HL-60/S4 (cell line): ENCODE measurements around the gene CCT3.
"Not testable (repeated sequence)": the region's sequence is repeated elsewhere in the genome, so short reads cannot be mapped to it uniquely, and the experiment has no call there.

ENCODE experiments used
- in situ Hi-C: fragments of 300-500 bp; cut with MboI; formaldehyde crosslinking; loops from 2 replicates; pipeline ENCODE4 v1.14.3; 2022; ENCODE audit warnings: low sequenced_read_pairs

The CCT3 gene

DNA sequence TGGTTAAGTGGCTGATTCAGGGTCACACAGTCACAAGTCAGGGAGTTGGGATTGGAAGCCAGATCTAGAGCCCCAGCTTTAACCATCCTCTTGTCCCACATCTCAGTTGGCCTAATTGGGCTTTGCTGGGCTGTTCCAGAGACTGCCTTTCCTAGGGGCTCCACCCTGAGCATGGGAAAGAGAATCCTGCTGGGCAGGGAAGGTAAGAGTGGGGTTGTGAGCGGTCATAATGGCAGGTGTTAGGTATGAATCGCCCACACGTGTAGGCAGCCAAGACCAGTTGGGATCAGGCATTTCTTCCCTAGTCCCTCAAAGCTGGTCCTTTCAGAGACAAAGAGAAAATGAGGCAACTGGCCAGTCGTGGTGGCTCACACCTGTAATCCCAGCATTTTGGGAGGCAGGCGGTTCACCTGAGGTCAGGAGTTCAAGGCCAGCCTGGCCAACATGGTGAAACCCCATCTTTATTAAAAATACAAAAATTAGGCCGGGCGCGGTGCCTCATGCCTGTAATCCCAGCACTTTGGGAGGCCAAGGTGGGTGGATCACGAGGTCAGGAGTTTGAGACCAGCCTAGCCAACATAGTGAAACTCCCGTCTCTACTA is 31.7 kb upstream of the CCT3 start:
- in situ Hi-C loops, result loop anchor here (10.0 kb wide), 1 partner anchor 245 kb away; the partner anchor contains the start of gene HAPLN2

DNA sequence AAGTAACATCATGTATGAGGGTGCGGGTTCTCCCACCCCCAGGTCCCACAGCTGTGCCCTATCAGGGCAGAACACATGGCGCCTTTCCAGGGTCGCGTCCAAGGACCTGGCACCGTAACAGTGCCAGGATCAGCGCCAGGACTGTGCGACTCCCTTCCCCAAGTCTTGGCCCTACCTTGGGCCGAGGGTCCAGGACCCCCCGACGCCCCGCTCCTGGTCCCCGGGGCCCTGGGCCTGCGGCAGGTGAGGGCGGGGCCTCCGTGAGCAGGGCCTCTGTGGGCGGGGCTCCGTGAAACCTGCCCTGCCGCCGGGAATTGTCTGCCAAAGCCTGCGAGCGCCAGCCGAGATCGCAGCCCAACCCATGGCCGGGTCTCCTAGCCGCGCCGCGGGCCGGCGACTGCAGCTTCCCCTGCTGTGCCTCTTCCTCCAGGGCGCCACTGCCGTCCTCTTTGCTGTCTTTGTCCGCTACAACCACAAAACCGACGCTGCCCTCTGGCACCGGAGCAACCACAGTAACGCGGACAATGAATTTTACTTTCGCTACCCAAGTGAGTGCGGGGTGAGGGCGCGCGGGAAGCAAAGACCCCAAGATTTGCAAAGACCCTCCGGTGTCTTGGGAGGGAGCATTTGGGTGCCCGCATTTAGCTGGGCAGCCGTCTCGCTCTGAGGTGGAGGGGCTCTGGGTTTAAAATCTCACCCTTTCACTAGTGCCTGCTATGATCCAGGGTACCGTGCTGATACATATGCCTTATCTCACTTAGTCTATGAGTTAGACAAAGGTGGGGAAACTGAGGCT is 31.0 kb upstream of the CCT3 start, which contains the start of gene RHBG:
RHBG (plus strand) TSS at position 323 of the 796 bp plus-strand sequence; CDS start at position 362, 39 bp downstream.
- in situ Hi-C loops, result no loop called here

DNA sequence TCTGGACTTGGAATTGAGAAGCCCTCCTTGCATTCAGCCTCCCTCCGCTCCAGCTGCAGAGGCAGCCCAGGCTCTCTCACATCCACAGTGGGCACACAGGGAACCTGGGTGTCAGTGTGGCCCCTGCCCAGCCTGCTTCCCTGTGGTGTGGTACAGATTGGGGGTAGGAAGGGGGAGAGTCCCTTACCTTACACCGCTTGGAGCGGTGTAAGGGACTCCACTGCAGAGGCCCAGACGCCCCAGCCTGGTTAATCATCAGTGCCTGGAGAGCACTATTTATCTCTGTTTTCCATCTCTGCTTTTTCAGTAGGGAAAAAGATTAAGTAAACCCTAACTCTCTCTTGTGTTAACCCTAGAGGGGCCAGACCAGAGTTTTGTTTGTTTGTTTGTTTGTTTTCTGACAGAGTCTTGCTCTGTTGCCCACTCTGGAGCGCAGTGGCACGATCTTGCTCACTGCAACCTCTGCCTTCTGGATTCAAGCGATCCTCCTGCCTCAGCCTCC is 30.1 kb upstream of the CCT3 start:
- in situ Hi-C loops, result no loop called here

DNA sequence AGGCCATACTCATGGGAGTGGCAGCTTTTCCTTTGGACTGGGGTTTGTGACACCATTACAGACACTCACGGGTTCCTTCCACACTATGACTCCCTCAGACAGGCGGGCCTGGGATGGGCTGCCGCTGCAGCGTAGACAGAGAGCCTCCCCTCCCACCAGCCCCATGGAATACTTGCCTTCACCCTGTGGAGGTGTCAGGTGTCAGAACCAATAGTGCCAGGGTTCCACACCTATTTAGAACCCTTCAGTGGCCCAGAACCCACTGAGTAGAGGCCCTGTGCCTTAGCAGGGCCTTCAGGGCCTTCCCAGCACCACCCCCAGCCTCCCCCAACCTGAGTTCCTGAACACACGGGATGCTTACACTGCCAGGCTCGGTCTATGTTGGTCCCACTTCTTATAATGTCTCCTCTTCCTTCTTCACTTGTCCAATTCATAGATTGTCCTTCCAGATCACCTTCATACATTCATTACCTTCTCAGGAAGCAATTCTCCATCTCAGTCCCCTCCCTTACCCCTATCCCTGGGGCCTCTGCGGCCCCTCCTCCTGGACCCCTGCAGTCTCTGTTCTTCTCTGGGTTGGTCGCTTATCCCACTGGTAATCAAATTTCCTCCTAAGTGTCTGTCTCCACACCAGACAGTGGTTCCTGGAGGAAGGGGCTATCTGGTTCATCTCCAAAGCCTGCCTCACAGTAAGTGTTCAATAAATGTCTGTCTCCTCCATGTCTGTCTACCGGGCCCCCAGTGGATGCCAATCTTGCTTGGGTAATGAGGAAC is 29.5 kb upstream of the CCT3 start:
- in situ Hi-C loops, result no loop called here

DNA sequence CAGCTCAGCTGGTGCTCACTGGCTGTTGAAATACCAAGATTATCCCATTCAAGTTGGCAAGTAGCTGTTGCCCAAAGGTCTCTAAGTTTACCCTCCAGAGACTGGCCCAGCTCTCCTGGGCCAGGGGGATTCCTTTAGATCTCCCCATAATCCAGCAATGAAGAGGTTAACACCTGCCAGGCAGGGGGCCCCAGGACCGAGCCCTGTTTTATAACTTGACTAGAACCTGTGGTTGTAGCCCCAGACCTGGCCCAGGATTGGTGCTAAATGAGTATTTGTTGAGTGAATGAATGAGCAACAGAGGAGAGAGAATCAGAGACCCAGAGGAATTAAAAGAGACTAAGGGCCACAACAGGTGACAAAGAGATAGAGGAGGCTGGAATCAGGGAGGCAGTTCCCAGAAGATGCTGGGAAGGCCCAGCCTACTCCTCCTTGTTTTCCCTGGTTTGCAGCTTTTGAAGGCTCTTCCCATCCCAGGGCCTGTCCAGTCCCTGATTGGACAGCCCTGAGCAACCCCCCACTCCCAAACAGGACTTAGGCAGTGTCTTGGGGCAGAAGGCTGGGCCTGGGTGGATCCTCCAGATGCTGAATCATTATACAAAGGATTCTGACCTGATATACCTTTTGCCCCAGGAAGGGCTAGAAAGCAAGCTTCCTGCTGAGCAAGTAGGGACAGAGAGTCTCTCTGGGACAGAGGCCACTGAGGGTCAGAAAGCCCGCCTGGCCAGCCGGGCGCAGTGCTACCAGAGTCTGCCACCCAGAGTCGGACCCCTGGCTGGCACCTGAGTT is 28.5 kb upstream of the CCT3 start:
- in situ Hi-C loops, result no loop called here

DNA sequence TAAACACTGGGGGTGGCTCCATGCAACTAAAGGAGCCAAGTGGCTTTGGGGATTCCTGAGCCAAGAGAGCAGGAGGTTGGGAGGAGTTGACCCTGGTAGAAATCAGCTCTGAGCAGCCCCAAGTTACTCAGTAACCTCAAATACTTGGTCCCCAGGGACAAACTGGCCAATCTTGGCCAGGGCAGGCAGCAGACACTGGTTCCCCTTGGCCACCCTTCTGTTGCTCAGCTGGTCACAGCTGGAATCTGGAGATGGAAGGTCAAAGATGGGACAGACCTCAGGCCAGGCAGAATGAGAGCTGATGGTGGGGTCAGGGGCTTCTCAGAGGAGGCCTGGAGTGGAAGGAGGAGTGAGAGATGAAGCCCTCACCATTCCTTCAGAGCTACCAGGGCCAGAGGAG is 27.7 kb upstream of the CCT3 start:
- in situ Hi-C loops, result no loop called here

DNA sequence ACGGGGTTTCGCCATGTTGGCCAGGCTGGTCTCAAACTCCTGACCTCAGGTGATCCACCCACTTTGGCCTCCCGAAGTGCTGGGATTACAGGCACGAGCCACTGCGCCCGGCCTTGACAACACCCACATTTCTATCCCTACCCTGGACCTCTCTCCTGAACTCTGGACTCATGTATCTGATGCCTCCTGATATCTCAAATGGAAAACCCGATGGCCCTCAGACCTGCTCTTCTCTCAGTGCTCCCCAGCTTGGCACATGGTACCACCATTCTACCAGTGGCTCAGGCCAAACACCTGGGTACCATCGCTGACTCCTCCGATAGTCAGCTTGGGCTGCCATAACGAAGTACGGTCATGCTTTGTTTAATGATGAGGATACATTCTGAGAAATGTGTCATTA is 22.4 kb upstream of the CCT3 start:
- in situ Hi-C loops, result no loop called here

DNA sequence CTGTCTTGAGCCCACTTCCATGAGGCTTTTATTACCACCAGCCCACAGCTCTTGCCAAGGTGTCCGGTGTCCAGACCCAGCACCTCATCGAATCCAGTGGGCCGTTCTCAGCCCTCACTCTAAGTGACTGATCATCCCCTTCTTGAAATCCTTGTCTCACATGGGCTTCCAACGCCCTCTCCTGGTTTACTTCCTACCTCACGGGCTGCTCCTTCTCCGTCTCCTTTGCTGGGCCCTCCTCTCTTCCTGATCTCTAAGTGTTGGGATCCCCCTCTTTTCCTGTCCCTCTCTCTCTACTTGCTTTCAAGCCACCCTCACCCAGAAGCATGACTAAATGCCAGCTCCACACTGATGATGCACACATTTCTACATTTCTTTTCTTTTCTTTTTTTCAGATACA is 21.9 kb upstream of the CCT3 start:
- in situ Hi-C loops, result no loop called here

DNA sequence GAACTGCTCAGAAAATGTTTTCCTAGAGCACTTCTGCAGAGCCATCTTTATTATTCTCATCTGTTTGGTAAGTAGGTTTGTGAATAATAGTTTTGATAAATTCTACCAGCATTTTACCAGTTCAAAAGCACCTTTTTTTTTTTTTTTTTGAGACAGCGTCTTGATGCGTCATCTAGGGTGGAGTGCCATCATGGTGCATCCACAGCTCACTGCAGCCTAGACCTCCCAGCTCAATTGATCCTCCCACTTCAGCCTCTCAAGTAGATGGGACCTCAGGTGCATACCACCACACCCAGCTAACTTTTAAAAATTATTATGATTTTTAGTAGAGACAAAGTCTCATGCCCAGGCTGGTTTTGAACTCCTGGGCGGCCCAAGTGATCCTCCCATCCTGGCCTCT is 21.2 kb upstream of the CCT3 start:
- in situ Hi-C loops, result no loop called here

DNA sequence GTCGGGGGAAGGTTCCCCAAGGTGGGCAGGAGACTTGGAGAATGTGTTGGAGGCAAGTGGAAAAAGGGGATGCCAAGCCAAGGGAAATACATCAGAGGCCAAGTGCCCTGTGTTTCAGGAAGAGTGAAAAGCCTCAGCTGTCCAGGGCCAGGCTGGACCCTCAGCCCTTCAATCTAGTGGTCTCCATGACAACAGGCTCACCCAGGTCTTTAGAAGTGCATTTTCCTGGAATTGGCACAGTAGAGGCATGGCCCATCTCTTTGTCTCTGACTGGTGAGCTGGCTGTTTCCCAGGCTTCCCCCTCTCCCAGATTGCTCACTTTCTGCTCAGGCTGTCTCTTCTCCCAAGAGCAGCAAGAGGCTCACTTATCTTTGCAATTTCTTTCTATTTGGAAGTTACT is 20.5 kb upstream of the CCT3 start:
- in situ Hi-C loops, result no loop called here

DNA sequence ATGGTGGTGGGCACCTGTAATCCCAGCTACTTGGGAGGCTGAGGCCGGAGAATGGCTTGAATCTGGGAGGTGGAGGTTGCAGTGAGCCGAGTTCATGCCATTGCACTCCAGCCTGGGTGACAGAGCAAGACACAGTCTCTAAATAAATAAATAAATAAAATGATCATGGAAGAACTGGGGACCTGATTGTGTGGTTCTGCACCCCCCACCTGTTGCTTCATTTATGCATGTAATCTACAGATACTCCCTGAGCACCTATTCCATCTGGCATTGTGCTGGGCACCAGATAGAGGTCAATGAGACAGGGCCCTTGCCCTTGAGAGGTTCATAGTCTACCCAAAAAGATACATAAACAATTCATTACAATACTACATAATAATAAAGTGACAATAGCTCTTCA is 19.9 kb upstream of the CCT3 start:
- in situ Hi-C loops, result no loop called here

DNA sequence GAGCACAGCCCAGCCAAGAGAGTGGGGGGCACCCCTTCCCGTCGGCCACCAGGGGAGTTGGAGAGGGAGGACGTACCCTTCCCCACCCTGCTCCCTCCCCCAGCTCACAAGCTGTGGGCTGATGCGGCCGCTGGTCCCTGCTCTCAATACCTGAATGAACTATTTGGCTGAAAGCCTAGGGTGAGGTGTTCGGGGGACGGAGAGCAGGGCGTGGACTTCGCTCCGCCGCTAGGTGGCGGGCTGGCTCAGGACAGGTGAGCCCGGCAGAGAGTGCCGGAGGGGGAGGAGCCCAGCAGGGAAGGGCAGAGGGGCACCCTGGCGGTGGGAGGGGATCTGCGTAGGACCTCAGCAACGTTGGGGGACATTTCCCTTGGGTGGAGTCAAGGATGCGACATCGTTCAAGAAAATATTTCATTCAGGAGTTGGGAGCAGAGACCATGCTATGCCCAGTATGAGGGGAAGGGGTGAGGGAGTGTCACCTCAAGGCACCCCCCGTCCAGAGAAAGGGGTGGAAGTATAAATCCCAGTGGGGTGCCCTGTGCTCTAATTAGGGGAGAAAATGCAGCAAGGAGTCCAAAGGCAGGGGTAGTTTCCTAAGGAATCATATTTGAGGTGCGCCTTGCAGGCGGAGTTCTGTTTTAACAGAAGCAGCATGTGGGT is 18.9 kb upstream of the CCT3 start:
- in situ Hi-C loops, result no loop called here

DNA sequence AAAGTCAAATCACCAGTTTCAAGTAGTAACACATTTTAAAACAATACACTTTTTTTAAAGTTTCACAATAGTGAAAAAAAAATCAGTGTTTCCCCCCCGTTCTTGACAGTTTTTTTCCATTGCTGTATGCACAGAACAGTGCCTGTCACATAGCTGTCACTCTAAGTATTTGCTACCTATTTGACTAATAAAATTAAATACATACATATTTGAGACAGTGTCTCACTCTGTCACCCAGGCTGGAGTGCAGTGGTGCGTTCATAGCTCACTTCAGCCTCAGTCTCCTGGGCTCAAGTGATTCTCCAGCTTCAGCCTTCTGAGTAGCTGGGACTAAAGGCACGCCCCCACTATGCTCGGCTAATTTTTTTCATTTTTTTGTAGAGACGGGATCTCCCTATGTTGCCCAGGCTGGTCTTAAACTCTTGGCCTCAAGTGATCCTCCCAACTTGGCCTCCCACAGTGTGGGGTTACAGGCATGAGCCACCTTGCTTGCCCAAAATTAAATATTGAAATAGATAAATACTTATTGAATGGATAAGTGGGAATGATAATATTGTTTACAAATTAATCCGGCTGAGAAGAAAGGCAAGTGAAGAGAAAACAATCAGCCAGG is 18.3 kb upstream of the CCT3 start:
- in situ Hi-C loops, result no loop called here

DNA sequence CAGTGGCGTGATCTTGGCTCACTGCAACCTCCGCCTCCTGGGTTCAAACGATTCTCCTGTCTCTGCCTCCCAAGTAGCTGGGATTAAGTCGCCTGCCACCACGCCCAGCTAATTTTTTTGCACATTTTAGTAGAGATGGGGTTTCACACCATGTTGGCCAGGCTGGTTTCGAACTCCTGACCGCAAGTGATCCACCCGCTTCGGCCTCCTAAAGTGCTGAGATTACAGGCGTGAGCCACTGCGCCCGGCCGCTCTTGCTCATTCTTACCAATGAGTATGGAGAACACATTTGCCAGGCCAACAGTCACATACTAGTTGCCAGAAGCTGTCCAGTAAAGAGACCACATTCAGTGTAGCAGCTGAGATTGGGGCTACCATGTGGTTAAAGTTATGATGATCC is 14.4 kb upstream of the CCT3 start:
- in situ Hi-C loops, result not testable (repeated sequence)

DNA sequence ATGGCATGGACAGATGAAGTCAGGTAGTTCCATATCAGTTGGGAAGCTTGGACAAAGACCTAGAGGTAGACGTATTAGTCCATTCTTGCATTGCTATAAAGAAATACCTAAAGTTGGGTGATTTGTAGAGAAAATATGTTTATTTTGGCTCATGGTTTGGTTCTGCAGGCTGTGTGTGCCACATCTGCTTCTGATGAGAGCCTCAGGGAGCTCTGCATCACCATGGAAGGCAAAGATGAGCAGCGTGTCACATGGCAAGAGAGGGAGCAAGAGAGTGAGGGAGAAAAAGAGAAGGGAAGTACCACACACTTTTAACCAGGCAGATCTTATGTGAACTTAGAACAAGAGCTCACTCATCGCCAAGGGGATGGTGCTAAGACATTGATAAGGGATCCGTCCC is 9.2 kb upstream of the CCT3 start:
- in situ Hi-C loops, result no loop called here

DNA sequence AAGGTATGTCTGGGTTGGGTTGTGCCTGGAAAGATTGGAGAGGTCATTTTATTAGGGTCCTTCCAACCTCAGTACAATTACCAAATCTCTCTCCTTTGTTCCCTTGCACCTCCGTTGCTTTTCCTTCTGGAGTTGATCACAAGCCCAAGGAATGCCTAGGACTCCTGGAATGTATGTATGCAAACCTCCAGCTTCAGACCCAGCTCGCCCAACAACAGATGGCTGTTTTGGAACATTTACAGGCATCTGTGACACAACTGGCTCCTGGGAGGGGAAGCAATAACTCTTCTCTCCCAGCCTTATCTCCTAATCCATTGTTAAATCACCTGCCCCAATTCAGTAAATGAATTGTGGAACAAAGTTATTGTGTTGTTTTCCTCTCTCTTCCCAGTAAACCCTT is 8.5 kb upstream of the CCT3 start:
- in situ Hi-C loops, result no loop called here

DNA sequence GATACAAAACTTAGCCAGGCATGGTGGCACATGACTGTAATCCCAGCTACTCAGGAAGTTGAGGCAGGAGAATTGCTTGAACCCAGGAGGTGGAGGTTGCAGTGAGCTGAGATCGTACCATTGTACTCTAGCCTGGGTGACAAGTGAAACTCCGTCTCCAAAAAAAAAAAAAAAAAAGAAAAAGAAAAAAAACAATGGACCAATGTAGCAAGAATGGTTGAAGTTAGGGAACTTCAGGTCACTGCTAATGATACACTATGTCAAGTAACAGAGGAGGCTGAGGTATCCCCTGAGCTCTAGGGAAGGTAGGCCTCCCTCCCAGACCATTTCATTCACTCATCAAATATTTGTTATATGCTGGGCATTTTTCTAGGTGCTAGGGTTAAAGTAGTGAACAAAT is 7.9 kb upstream of the CCT3 start:
- in situ Hi-C loops, result not testable (repeated sequence)

DNA sequence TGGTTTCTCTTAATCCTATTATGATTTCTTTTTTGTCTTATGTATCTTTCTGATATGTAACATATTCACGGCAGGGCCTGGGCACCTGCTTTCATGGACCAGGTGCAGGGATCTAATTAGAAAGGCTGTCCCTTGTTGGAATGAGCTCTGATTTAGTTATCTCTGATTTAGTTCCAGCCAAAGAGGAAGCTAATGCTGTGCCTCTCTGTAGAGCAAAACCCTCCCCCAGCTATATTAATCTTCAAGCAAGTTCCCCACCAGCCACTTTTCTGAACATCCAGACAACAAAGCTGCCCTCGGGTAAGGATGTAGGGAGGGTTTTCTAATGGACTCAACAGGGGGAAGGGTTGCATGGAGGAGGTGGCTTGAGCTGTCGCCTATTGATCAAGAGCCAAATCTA is 6.3 kb upstream of the CCT3 start:
- in situ Hi-C loops, result no loop called here

DNA sequence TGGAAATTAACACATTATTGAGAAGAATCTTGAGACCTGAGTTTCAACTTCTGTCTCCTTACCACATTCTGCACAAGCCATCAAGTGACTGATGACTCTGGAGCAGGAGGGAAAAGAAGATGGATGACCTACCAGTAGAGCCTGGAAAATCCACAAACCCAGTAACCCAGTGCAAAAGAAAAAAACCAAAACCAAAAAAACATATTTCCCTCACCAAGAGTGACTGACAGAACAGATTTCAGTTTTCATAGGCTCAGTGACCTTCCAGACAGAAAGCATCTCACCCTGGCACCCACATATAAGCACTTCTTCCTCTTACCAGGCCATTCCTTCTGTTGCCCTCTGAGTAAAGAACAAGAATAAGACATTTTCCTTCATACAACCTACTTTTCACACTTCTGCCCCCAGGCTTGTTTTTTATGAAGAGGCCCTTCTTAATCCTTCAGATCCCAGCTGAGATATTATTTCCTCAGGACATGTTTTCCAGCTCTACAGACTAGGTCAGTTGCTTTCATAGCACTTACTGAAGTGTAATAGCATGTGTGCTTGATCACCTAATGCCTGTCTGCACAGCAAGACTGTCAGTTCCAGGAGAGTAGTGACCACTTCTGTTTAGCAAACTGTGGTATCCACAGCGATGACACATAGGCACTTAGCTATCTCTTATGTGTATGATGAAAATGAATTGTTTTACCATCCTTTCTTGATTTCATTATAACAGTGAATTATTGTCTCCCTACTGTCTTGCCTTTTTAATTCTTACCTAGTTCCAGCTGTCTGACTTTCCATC is 4.3 kb upstream of the CCT3 start:
- in situ Hi-C loops, result no loop called here
